ENCODE measurements around the gene ROMO1.
"Not testable (repeated sequence)": the region's sequence is repeated elsewhere in the genome, so short reads cannot be mapped to it uniquely, and the experiment has no call there.

Gene ROMO1

GRCh38 chr20:35741892-35742740 lies 42.9 kb downstream of the ROMO1 start, which contains the start of gene RBM39:
TSS of gene RBM39 (minus strand) at chr20:35742260. CDS start at chr20:35740874, 1,386 bp downstream.
- Histone ChIP-seq H3K27ac (peak within 1 kb of the TSS; percentile 99 to 100 (median 100)), H3K4me3 (peak within 1 kb of the TSS; percentile 75 to 97 (median 87))

- H3K27ac ChIP-seq: peak overlapping the region; percentile 82 to 100 (median 98)
- H3K4me3 ChIP-seq: peak overlapping the region; percentile 33 to 97 (median 85)
These were observed 43.7 kb downstream of the ROMO1 start for GRCh38 chr20:35742741-35743523.

DNA sequence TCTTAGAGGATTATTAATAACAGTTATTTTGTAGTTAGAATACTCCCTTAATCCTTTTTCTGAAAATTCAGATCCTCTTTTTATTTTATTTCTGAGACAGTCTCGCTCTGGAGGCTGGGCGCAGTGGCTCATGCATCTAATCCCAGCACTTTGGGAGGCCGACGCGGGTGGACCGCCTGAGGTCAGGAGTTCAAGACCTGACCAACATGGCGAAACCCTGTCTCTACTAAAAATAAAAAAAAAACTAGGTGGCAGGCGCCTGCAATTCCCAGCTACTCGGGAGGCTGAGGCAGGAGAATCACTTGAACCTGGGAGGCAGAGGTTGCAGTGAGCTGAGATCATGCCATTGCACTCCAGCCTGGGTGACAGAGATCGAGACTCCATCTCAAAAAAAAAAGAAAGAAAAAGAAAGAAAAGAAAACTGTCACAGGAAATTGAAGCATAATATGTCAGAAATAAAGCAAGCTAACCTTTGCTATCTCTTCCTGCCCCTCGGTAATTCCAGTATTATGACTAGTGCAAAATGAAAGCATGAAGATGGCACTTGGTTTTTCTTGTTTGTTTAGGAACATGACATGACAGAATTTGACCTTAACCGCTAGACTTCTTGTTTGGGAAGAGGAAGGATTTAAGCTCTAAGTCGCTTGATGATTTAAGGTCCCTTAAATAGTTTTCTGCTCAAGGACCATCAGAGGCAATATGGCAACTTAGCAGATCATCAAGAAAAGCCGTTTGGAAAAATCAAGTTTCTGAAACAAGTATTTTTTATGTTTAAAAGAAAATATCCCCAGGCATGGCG lies 44.7 kb downstream of the ROMO1 start:
- H3K27ac ChIP-seq: peak overlapping the region in 20 of 21 experiments; percentile 83 to 100 (median 98)
- H3K4me3 ChIP-seq: peak overlapping the region in 4 of 7 experiments; percentile 2 to 85 (median 68)

GRCh38 chr20:35744492-35744841 lies 45.3 kb downstream of the ROMO1 start:
- H3K27ac ChIP-seq: peak overlapping the region in 19 of 21 experiments; percentile 9 to 100 (median 98)
- H3K4me3 ChIP-seq: not testable (repeated sequence)

All from skin epidermis (tissue), 12 donors.